Measurements from ENCODE around the gene KRT8.

KRT8 gene

GRCh38 chr12:52904509-52905300 lies at the start of gene KRT8:
KRT8 (minus strand) TSS chr12:52905076; CDS start chr12:52904981, 95 bp downstream.
- DNase-seq = peak; percentile 93 to 97 (median 95)

- DNase-seq = no peak
Measured at GRCh38 chr12:52953181-52953841, 48.4 kb upstream of the KRT8 start.

DNA sequence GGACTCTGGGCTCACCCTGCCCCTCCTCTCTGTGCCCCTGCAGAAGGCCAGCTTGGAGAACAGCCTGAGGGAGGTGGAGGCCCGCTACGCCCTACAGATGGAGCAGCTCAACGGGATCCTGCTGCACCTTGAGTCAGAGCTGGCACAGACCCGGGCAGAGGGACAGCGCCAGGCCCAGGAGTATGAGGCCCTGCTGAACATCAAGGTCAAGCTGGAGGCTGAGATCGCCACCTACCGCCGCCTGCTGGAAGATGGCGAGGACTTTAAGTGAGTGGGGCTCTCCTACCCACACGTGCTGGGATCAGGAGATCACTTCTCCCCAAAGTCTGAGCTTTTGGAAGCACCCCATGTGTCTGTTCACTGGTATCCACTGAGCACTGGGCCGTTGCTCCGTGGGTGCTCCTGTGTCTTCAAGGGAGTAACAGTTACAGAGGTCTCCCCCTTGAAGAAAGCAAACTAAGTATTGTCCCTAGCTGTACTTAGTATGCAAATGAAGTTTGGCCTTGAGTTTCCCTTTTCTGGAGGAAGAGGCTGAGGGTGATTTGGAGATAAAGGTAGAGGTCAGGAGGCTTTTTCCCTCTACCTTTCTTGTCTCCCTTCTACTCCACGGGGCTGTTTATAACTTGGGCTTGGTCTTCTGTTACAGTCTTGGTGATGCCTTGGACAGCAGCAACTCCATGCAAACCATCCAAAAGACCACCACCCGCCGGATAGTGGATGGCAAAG lies 47.4 kb upstream of the KRT8 start:
- no peak for DNase-seq

DNA sequence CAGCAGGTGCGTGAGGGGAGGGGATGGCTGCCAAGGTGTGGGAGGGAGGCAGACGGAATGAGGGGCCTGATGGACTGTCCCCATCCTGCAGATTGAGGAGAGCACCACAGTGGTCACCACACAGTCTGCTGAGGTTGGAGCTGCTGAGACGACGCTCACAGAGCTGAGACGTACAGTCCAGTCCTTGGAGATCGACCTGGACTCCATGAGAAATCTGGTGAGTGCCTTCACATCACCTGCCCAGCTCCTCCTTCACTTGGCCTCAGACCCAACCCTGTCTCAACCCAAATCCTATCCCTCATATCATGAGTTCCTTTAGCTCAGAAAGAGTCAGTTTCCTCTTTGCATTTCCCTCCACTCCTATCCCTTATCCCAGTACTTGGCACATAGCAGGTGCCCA lies 46.8 kb upstream of the KRT8 start:
- DNase-seq = no peak

DNA sequence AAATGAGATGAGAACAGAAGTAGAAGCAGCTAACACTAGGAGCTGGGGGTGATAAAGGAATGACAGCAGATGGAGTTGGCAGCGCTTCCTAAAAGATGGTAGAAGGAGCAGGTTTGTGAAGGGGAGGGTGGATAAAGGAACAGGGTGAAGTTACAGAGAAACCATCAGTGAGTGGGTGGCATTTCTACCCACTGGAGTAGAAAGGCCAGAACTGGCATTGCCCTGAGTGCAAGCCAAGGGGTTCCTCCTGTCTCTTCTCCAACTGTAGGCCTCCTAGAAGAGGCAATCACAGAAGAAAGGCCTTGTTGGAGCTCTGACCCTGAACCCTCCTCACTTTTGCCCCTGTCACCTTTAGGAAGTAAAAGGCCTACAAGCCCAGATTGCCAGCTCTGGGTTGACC lies 46.2 kb upstream of the KRT8 start:
- DNase-seq = no peak

DNA sequence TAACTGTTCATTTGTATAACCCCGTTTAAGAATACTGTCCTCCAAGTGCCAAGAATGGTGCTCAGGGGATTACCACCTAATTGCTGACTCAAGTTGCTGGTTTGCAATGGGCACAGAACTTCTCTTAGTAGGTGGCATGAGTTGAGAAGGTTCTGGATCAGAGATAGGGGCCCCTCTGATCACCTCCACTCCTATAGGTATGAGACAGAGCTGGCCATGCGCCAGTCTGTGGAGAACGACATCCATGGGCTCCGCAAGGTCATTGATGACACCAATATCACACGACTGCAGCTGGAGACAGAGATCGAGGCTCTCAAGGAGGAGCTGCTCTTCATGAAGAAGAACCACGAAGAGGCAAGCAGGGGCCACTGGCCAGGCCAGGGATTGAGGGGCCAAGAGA lies 45.7 kb upstream of the KRT8 start:
- DNase-seq = no peak

DNA sequence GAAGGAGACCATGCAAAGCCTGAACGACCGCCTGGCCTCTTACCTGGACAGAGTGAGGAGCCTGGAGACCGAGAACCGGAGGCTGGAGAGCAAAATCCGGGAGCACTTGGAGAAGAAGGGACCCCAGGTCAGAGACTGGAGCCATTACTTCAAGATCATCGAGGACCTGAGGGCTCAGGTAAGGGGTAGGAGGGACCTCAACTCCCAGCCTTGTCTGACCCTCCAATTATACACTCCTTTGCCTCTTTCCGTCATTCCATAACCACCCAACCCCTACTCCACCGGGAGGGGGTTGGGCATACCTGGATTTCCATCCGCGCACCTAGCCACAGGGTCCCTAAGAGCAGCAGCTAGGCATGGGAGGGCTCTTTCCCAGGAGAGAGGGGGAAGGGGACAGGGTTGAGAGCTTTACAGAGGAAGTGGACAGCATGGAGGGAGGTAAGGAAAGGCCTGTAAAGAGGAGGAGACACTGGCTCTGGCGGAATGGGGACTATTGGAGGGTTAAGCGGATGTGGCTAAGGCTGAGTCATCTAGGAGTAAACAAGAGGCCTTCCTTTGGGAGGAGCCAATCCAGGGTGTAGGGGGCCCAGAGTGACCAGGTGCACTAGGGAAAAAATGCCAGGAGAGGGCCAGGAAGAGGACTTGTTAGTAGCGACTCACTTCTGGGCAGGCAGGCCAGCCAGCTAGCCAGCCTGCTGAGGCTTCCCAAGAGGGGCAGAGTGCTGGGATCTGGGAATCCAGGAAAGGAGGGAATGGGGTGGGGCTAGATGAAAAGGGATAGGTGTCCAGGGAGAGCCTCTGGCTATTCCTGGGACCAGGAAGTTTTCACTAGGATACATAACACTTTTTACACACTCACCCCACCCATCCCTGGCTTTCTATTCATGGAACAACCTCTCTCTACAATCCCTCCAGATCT lies 44.8 kb upstream of the KRT8 start:
- DNase-seq = peak; percentile 45 to 87 (median 77)

GRCh38 chr12:52947738-52948423 lies 43.0 kb upstream of the KRT8 start:
- DNase-seq = peak in 1 of 3 experiments; percentile 40

DNA sequence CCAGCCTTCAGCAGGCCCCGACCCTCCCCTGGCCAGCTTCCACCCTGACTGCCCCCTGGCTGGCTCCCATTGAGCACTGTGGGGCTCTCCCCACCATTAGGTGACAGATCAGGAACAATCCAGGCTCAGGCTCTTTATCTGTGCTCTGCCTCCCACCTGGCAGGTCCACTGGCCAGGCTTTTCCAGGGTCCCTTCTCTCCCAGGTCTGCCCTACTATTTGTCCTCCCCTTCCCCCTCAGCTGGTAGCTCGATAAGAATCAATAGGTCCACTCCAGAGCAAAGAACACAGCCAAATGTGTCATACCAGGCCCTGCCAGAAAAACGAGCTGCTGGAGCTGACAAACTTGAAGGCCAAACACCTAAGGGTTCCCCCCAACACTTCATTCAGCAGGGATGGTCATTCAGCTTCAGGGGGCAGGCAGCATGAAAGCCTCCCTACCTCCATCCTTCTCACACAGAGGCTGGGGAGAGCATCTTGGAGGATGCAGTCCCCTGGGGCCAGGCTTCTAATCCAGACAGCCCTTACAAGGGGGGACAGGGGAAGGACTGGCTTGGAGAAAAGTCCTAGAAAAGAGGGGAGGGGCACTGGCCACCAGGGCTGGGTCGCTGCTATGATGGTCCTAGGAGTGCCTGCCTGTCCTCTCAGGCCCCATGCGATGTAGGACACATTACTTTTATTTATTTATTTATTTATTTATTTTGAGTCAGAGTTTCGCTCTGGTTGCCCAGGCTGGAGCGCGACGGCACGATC lies 42.1 kb upstream of the KRT8 start:
- no peak for DNase-seq

GRCh38 chr12:52946334-52946733 lies 41.5 kb upstream of the KRT8 start:
- no peak for DNase-seq

DNA sequence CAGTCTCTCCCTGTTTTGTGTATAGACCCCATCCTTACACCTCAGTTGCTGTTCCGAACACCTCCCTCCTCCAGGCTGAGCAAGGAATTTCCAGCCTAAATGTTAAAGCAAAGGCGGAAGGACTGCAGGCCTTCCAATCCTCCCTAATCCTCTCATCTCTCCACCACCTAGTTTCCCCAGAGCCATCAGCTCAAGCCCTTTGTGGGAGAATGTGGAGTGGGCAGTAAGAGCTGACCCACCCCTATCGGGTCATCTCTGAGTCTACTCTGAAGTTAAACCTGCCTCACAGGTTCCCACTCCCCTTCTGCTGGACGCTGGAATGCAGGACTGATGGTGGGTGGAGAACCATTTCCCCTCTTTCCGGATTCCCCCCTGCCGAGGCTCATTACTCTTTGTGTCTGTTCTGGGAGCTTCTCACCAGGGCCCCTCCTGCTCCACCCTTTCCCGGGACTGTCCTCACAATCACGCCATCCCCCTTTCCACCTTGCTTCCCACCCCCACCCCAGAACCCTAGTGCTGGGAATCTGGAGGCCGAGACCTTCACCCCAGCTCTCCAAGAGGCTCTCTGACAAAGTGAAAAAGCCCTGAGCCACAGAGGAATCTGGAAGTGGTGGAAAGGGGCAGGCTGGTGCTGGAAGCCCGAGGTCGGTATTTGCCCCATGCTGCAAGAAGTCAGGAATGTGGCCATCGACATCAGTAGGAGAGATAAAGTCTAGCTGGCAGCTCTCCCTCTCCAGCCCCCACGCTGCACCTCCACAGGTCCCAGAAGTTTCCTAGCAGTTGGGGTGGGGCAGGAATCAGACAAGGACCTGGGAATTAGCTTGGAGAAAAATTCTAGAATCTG lies 40.7 kb upstream of the KRT8 start:
- DNase-seq = no peak

- DNase-seq = no peak
Measured at GRCh38 chr12:52944683-52945388, 40.0 kb upstream of the KRT8 start.

GRCh38 chr12:52942901-52943181 lies 38.0 kb upstream of the KRT8 start:
- peak in 2 of 3 experiments; percentile 27 to 56 for DNase-seq

DNA sequence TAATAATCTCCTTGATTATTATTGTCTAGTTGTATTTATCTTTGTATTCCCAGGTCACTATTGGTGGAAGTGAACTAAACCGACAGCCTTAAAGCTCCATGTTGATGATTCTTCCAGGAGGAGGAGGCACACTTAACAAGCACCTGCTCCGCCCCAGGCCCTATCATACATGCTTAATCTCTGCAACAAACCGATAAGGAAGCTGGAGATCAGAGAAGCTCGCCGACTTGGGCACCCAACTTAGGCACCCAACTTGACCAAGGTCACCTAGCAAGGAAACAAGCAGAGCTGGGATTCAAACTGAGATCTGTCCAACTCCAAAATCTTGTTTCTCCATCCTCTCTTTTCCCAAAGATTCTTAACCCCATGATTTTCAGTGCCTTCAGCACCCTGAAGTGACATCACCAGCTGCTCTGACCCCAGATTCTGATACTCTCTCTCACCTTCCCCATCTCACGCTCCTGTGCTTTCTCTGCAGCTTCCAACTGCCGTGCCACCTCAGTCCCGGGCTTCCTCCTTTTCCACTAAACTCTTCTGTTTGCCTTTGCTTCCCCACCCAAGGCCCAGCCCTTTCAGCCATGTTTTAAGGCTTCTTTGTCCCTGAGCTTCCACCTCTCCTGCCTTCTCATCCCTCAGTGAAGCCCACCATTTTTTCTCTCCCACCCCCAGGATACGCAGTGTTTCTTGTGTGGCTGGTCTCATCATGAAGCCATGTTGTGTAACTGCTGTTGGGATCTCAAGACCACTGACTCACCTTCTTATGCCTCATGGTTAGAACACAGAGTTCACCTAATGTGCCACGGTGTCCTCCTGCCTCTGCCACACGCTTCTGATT lies 37.4 kb upstream of the KRT8 start:
- no peak for DNase-seq

GRCh38 chr12:52929538-52929937 lies 24.7 kb upstream of the KRT8 start:
- DNase-seq = no peak

GRCh38 chr12:52927964-52928363 lies 23.1 kb upstream of the KRT8 start:
- no peak for DNase-seq

DNA sequence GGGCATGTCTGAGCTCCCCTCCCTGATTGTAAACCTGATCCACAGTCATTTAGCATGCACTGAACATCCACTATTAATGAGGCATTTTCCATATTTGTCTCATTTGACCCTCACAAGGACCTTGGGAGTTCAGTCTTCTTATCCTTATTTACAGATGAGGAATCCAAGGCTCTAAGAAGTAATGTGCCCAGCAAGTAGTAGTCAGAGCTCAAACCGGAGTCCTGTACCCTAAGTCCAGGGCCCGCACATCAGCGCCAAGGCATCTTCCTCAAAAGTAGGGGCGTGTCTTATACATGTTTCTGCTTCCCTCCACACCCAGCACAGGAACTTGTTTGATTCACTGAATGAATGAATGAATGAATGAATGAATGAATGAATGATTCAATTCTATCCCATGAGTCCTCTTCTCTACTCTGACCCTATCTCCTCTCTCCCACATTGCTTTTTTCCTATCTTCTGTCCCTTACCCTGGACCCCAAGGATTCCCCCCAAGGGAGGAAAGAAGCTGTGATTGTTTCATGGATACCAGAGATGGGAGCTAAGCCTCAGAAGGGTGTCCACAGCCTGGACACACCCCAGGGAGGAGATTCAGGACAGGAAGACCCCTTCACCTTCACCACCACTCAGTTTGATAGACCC lies 21.8 kb upstream of the KRT8 start:
- DNase-seq = no peak

Measured in NCI-H1417 (cell line).